CD4-positive, alpha-beta T cell (primary cell): ENCODE results near the gene TBC1D19. TPM values are rescaled to one million over a fixed set of nuclear protein-coding genes. Genes with fewer than 3 reads are reported as not detected.

Experiments
- ATAC-seq: fragments of 200-7000 bp; cut with Tn5 transposase; one replicate; pipeline ENCODE4 v1.10.0; 2022; ENCODE audit warnings: mild to moderate bottlenecking; ENCODE audit not compliant: poor library complexity
- CTCF ChIA-PET: fragments of 350-600 bp; sonication (Branson Sonifier 250); formaldehyde crosslinking; loops from one replicate; lab custom pipeline; 2021; ENCODE audit warnings: antibody characterized with exemption, inconsistent platforms; lab: Charles Lee
- POLR2A ChIA-PET: fragments of 350-600 bp; sonication (Branson Sonifier 250); formaldehyde crosslinking; loops from one replicate; lab custom pipeline; 2021; ENCODE audit warnings: antibody characterized with exemption, inconsistent platforms; lab: Charles Lee
- DNase-seq, 14 experiments: peaks; one replicate each; pipeline ENCODE4 v3.0.0-alpha.2; 2013 to 2020; ENCODE audit warnings: mixed read lengths in 2 of 14
- H3K27ac ChIP-seq, 2 donors: one replicate each; pipeline versions ENCODE4 v1.5.1 to v1.7.0; 2013; ENCODE audit warnings: low read length in 2 of 2, low read depth in 1 of 2, mild to moderate bottlenecking in 1 of 2
- H3K27me3 ChIP-seq, 2 experiments: 1 replicate in 1 of 2; 2 replicates in 1 of 2; pipeline versions ENCODE4 v1.6.1 to v1.7.0; 2013; ENCODE audit warnings: low read length in 2 of 2, control low read depth in 1 of 2, mild to moderate bottlenecking in 1 of 2, moderate library complexity in 1 of 2; ENCODE audit not compliant: insufficient read depth in 2 of 2, control insufficient read depth in 1 of 2
- H3K36me3 ChIP-seq: one replicate; pipeline ENCODE4 v1.6.1; 2013; ENCODE audit warnings: low read length, control low read depth; ENCODE audit not compliant: insufficient read depth
- H3K4me1 ChIP-seq: one replicate; pipeline ENCODE4 v1.6.1; 2013; ENCODE audit warnings: low read length, control low read depth; ENCODE audit not compliant: insufficient read depth
- H3K4me3 ChIP-seq: one replicate; pipeline ENCODE4 v1.5.1; 2013; ENCODE audit warnings: mild to moderate bottlenecking, low read length, moderate library complexity
- H3K9me3 ChIP-seq, 2 experiments: 1 replicate in 1 of 2; 2 replicates in 1 of 2; pipeline versions ENCODE4 v1.6.1 to v1.7.0; 2013; ENCODE audit warnings: low read length in 2 of 2, mild to moderate bottlenecking in 2 of 2, control low read depth in 1 of 2, moderate library complexity in 1 of 2; ENCODE audit not compliant: control insufficient read depth in 1 of 2, insufficient read depth in 1 of 2
- H3K27ac Mint-ChIP-seq: one replicate; pipeline ENCODE4 v1.8.0; 2020; ENCODE audit warnings: mixed read lengths
- H3K27me3 Mint-ChIP-seq: one replicate; pipeline ENCODE4 v1.8.0; 2021; ENCODE audit warnings: mixed read lengths
- H3K36me3 Mint-ChIP-seq: one replicate; pipeline ENCODE4 v1.8.0; 2021; ENCODE audit warnings: low read depth, mixed read lengths
- H3K4me1 Mint-ChIP-seq: one replicate; pipeline ENCODE4 v1.8.0; 2021; ENCODE audit warnings: low read depth, mixed read lengths
- H3K4me3 Mint-ChIP-seq: one replicate; pipeline ENCODE4 v1.8.0; 2020; ENCODE audit warnings: mild to moderate bottlenecking, mixed read lengths
- H3K9me3 Mint-ChIP-seq: one replicate; pipeline ENCODE4 v1.8.0; 2020; ENCODE audit warnings: mixed read lengths
- intact Hi-C, 2 experiments: fragments of 100-400 bp; cut with DNase I in 1 of 2; cut with micrococcal nuclease in 1 of 2; formaldehyde crosslinking; loops; one replicate each; pipeline versions ENCODE4 v1.15.1 to v1.9.0; 2023 to 2025; cut with DNase I, micrococcal nuclease
- total RNA-seq, 174 experiments: library from RNA in 2 of 174; stranded (reverse) in 2 of 174; gene quantifications; one replicate each; pipeline ENCODE4 v1.2.3 and lab custom pipeline; 2021 to 2026
- TF ChIP-seq, protein P1 (sequence below): fragments of 200-600 bp; IDR thresholded peaks from one replicate; pipeline ENCODE4 v1.8.0; 2022; ENCODE audit warnings: antibody characterized with exemption, mild to moderate bottlenecking

The TBC1D19 gene
- total RNA-seq, 2 experiments from 2014 or later = 4.0 to 4.8 TPM

DNA sequence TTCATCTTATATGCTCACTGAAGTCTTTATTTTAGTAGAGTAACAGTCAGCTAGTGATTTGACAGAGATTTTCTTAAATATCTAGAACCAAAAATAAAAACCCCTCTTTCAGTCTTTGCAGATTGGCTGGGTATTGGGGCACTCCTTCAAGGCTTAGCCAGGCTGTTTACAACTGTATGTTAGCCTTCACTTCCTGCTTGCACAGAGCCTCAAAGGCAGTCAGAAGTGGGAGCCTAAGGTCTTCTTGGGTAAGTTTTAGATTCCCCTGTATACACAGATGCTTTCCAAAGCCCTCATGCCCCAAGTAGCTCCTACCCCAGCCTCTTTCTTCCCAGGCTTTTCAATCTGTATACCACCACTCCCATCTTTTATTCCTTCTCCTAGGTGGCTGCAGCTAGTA, 140.7 kb downstream of the TBC1D19 start:
- ATAC-seq = peak; percentile 61
- POLR2A ChIA-PET = interaction anchor here (1.8 kb wide), 1 partner anchor 9 kb away, joined by 4 read pairs; no protein-coding TSS in a partner anchor
- intact Hi-C loops = loop anchor here (5.0 kb wide), 2 partner anchors 267 to 737 kb away; no protein-coding TSS in a partner anchor

DNA sequence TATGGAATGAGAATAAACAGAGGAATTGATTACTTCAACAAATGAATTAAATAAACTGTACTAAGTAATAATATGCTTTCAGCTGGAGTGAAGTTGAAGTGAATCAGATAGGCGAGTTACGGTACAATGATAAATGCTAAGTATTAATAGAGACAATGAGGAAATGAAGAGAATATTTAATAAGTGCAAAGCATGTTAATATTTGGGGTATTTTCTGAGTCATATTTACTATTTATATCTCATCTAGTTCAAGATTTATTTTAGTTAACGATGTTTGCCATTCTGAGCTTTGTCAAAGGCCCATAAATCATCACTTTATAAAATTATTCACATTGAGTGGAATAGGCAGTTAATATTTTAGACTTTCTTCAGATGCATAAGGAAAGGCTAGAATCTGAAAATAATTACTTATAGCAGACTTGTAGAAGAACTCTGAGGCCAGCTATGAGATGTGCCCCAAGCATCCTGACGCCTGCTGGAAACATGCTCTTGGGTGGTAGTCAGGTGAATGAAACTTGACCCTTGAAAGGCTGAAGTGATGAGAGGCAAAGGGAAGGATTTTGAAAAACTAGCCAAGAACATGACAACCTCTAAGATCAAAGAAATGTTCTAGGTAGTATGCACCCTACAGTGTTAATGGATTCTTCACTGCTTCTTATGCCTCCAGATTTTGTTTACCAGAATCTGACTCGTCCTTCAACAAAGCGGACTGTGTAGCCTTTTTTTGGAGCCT, 142.9 kb downstream of the TBC1D19 start:
- Histone ChIP-seq H3K4me3 (no peak overlapping the region), H3K4me1 (peaks cover 3% of the 10 kb centered on the region), H3K27ac (no peak overlapping the region), H3K36me3 (no peaks in the 10 kb centered on the region), H3K27me3 (no peaks in the 10 kb centered on the region), H3K9me3 (no peaks in the 10 kb centered on the region)
- no peaks in the 10 kb centered on the region for H3K9me3 Mint-ChIP-seq
- intact Hi-C loops = no loop called here
- peaks cover 13% of the 10 kb centered on the region for H3K4me1 Mint-ChIP-seq
- H3K36me3 Mint-ChIP-seq = peaks cover 16% of the 10 kb centered on the region
- no peak for DNase-seq
- ChIA-PET POLR2A (no interaction called here), CTCF (no interaction called here)
- H3K27ac Mint-ChIP-seq = no peak overlapping the region
- H3K27me3 Mint-ChIP-seq = no peaks in the 10 kb centered on the region
- no peak for ATAC-seq
- TF ChIP-seq, protein P1, sequence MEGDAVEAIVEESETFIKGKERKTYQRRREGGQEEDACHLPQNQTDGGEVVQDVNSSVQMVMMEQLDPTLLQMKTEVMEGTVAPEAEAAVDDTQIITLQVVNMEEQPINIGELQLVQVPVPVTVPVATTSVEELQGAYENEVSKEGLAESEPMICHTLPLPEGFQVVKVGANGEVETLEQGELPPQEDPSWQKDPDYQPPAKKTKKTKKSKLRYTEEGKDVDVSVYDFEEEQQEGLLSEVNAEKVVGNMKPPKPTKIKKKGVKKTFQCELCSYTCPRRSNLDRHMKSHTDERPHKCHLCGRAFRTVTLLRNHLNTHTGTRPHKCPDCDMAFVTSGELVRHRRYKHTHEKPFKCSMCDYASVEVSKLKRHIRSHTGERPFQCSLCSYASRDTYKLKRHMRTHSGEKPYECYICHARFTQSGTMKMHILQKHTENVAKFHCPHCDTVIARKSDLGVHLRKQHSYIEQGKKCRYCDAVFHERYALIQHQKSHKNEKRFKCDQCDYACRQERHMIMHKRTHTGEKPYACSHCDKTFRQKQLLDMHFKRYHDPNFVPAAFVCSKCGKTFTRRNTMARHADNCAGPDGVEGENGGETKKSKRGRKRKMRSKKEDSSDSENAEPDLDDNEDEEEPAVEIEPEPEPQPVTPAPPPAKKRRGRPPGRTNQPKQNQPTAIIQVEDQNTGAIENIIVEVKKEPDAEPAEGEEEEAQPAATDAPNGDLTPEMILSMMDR = no peak
- no peak overlapping the region for H3K4me3 Mint-ChIP-seq

More for the DNA sequence above, 140.7 kb downstream of the TBC1D19 start:
- no peak overlapping the region for H3K27ac ChIP-seq
- peak overlapping the region; percentile 35 for H3K27ac Mint-ChIP-seq
- H3K4me3 ChIP-seq = no peak overlapping the region
- H3K27me3 Mint-ChIP-seq = no peaks in the 10 kb centered on the region
- no peaks in the 10 kb centered on the region for H3K36me3 ChIP-seq
- peaks cover 3% of the 10 kb centered on the region for H3K4me1 ChIP-seq
- CTCF ChIA-PET = no interaction called here
- no peaks in the 10 kb centered on the region for H3K9me3 Mint-ChIP-seq
- no peaks in the 10 kb centered on the region for H3K27me3 ChIP-seq
- H3K4me3 Mint-ChIP-seq = no peak overlapping the region
- H3K4me1 Mint-ChIP-seq = peaks cover 13% of the 10 kb centered on the region
- DNase-seq = peak in 3 of 14 experiments; percentile 4 to 21 (median 15)
- no peaks in the 10 kb centered on the region for H3K9me3 ChIP-seq
- H3K36me3 Mint-ChIP-seq = peaks cover 16% of the 10 kb centered on the region
- TF ChIP-seq, protein P1 = no peak

DNA sequence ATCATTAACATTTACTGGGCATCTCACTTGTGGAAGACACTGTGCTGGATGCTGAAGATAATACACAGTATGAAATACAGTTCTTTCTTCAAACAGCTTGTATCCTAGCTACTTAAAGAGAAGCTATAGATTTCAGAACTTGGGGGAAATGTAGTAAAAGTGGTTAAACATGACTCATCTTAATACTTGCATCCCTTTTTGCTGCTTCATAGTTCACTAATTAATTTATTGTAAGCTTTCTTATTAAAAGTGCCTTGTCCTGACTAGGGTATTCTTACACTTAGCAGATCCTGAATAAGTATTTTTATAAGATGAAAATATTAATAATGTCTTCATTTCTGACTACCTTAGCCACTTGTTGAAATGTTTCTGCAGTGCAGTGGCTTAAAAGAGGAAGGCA, 144.0 kb downstream of the TBC1D19 start:
- Histone ChIP-seq H3K4me1 (peaks cover 3% of the 10 kb centered on the region), H3K9me3 (no peaks in the 10 kb centered on the region), H3K27me3 (no peaks in the 10 kb centered on the region), H3K27ac (no peak overlapping the region), H3K36me3 (no peaks in the 10 kb centered on the region), H3K4me3 (no peak overlapping the region)
- no peak overlapping the region for H3K27ac Mint-ChIP-seq
- POLR2A ChIA-PET = no interaction called here
- H3K4me3 Mint-ChIP-seq = no peak overlapping the region
- peaks cover 16% of the 10 kb centered on the region for H3K36me3 Mint-ChIP-seq
- TF ChIP-seq, protein P1 = no peak
- no peaks in the 10 kb centered on the region for H3K27me3 Mint-ChIP-seq
- intact Hi-C loops = no loop called here
- no peak for ATAC-seq
- H3K9me3 Mint-ChIP-seq = no peaks in the 10 kb centered on the region
- no peak for DNase-seq
- H3K4me1 Mint-ChIP-seq = peaks cover 13% of the 10 kb centered on the region
- CTCF ChIA-PET = no interaction called here
